Measurements from ENCODE around the gene KAZN.

The KAZN gene

GRCh38 chr1:15011661-15012060 lies 413.2 kb downstream of the KAZN start:
- Histone ChIP-seq H2BK120ac (ENCODE audit: insufficient read depth, low read length, poor library complexity) (no peak overlapping the region), H2AK5ac (ENCODE audit: low read length) (no peak overlapping the region), H3K4me1 (ENCODE audit: control insufficient read depth in 1 of 2, insufficient read depth in 2 of 2, low read length in 2 of 2) (peaks cover 2 to 4% of the 10 kb centered on the region in 2 experiments), H2AFZ (ENCODE audit: insufficient read depth, low read length, poor library complexity) (no peak overlapping the region), H2BK12ac (ENCODE audit: low read length) (no peak overlapping the region), H3K9ac (ENCODE audit: low read length) (no peak overlapping the region), H3K4ac (ENCODE audit: low read depth, low read length) (no peak overlapping the region), H3K4me2 (ENCODE audit: low read length) (no peak overlapping the region), H3K4me3 (ENCODE audit: low read depth, low read length) (no peak overlapping the region), H3K9me3 (ENCODE audit: insufficient read depth, low read depth, low read length) (no peaks in the 10 kb centered on the region), H2BK5ac (ENCODE audit: low read depth, low read length, poor library complexity) (no peak overlapping the region), H3K36me3 (ENCODE audit: control insufficient read depth in 1 of 2, insufficient read depth in 2 of 2, low read length in 2 of 2) (peaks cover 2 to 5% of the 10 kb centered on the region in 2 experiments), H3K79me2 (ENCODE audit: control insufficient read depth, insufficient read depth, low read length, poor library complexity) (no peaks in the 10 kb centered on the region), H4K8ac (ENCODE audit: low read depth, low read length) (no peak overlapping the region), H4K91ac (ENCODE audit: low read depth, low read length) (no peak overlapping the region), H4K12ac (ENCODE audit: low read depth, low read length) (no peak overlapping the region), H3K23ac (ENCODE audit: low read length) (no peak overlapping the region), H3K14ac (ENCODE audit: low read length) (no peak overlapping the region), H3K27ac (ENCODE audit: low read depth, low read length) (no peak overlapping the region), H3K18ac (ENCODE audit: low read length) (no peak overlapping the region), H3K27me3 (ENCODE audit: insufficient read depth, low read length) (no peaks in the 10 kb centered on the region), H3K79me1 (ENCODE audit: low read length) (no peaks in the 10 kb centered on the region)
- no peak for DNase-seq
- WGBS (ENCODE audit: extremely low coverage, insufficient coverage, insufficient read length): no CpG with 5 or more reads among the region's 8 CpGs

GRCh38 chr1:15012822-15013221 lies 414.3 kb downstream of the KAZN start:
- no peak overlapping the region for H3K27ac ChIP-seq (ENCODE audit: low read depth, low read length)
- H3K79me1 ChIP-seq (ENCODE audit: low read length): no peaks in the 10 kb centered on the region
- no peak overlapping the region for H4K12ac ChIP-seq (ENCODE audit: low read depth, low read length)
- peaks cover 2 to 4% of the 10 kb centered on the region in 2 experiments for H3K4me1 ChIP-seq (ENCODE audit: control insufficient read depth in 1 of 2, insufficient read depth in 2 of 2, low read length in 2 of 2)
- no peak overlapping the region for H3K4me3 ChIP-seq (ENCODE audit: low read depth, low read length)
- no peak overlapping the region for H4K91ac ChIP-seq (ENCODE audit: low read depth, low read length)
- no peaks in the 10 kb centered on the region for H3K79me2 ChIP-seq (ENCODE audit: control insufficient read depth, insufficient read depth, low read length, poor library complexity)
- H4K8ac ChIP-seq (ENCODE audit: low read depth, low read length): no peak overlapping the region
- H2BK5ac ChIP-seq (ENCODE audit: low read depth, low read length, poor library complexity): no peak overlapping the region
- H3K14ac ChIP-seq (ENCODE audit: low read length): no peak overlapping the region
- H2BK120ac ChIP-seq (ENCODE audit: insufficient read depth, low read length, poor library complexity): no peak overlapping the region
- no CpG with 5 or more reads among the region's 8 CpGs for WGBS (ENCODE audit: extremely low coverage, insufficient coverage, insufficient read length)
- no peak overlapping the region for H3K18ac ChIP-seq (ENCODE audit: low read length)
- H3K27me3 ChIP-seq (ENCODE audit: insufficient read depth, low read length): no peaks in the 10 kb centered on the region
- H2AK5ac ChIP-seq (ENCODE audit: low read length): no peak overlapping the region
- no peak overlapping the region for H3K9ac ChIP-seq (ENCODE audit: low read length)
- H3K4ac ChIP-seq (ENCODE audit: low read depth, low read length): no peak overlapping the region
- no peak overlapping the region for H3K23ac ChIP-seq (ENCODE audit: low read length)
- H2AFZ ChIP-seq (ENCODE audit: insufficient read depth, low read length, poor library complexity): no peak overlapping the region
- peaks cover 2 to 3% of the 10 kb centered on the region in 2 experiments for H3K36me3 ChIP-seq (ENCODE audit: control insufficient read depth in 1 of 2, insufficient read depth in 2 of 2, low read length in 2 of 2)
- H3K4me2 ChIP-seq (ENCODE audit: low read length): no peak overlapping the region
- DNase-seq: no peak
- H2BK12ac ChIP-seq (ENCODE audit: low read length): no peak overlapping the region
- no peaks in the 10 kb centered on the region for H3K9me3 ChIP-seq (ENCODE audit: insufficient read depth, low read depth, low read length)

GRCh38 chr1:15013767-15014166 lies 415.3 kb downstream of the KAZN start:
- H2AK5ac ChIP-seq (ENCODE audit: low read length): no peak overlapping the region
- H3K23ac ChIP-seq (ENCODE audit: low read length): no peak overlapping the region
- no peak overlapping the region for H3K4me3 ChIP-seq (ENCODE audit: low read depth, low read length)

GRCh38 chr1:15014516-15014915 lies 416.0 kb downstream of the KAZN start:
- Histone ChIP-seq H3K36me3 (ENCODE audit: control insufficient read depth in 1 of 2, insufficient read depth in 2 of 2, low read length in 2 of 2) (peaks cover 0 to 3% of the 10 kb centered on the region in 2 experiments), H3K79me2 (ENCODE audit: control insufficient read depth, insufficient read depth, low read length, poor library complexity) (no peaks in the 10 kb centered on the region), H4K91ac (ENCODE audit: low read depth, low read length) (no peak overlapping the region), H2AFZ (ENCODE audit: insufficient read depth, low read length, poor library complexity) (no peak overlapping the region), H3K4me2 (ENCODE audit: low read length) (no peak overlapping the region), H3K14ac (ENCODE audit: low read length) (no peak overlapping the region), H4K12ac (ENCODE audit: low read depth, low read length) (no peak overlapping the region), H3K4ac (ENCODE audit: low read depth, low read length) (no peak overlapping the region), H3K79me1 (ENCODE audit: low read length) (no peaks in the 10 kb centered on the region), H3K23ac (ENCODE audit: low read length) (no peak overlapping the region), H2BK12ac (ENCODE audit: low read length) (no peak overlapping the region), H3K9ac (ENCODE audit: low read length) (no peak overlapping the region), H3K27ac (ENCODE audit: low read depth, low read length) (no peak overlapping the region), H2BK5ac (ENCODE audit: low read depth, low read length, poor library complexity) (no peak overlapping the region), H3K4me1 (ENCODE audit: control insufficient read depth in 1 of 2, insufficient read depth in 2 of 2, low read length in 2 of 2) (peaks cover 0 to 2% of the 10 kb centered on the region in 2 experiments), H3K9me3 (ENCODE audit: insufficient read depth, low read depth, low read length) (no peaks in the 10 kb centered on the region), H3K4me3 (ENCODE audit: low read depth, low read length) (no peak overlapping the region), H4K8ac (ENCODE audit: low read depth, low read length) (no peak overlapping the region), H3K27me3 (ENCODE audit: insufficient read depth, low read length) (no peaks in the 10 kb centered on the region), H2BK120ac (ENCODE audit: insufficient read depth, low read length, poor library complexity) (no peak overlapping the region), H2AK5ac (ENCODE audit: low read length) (no peak overlapping the region), H3K18ac (ENCODE audit: low read length) (no peak overlapping the region)
- no peak for DNase-seq
- WGBS (ENCODE audit: extremely low coverage, insufficient coverage, insufficient read length): no CpG with 5 or more reads among the region's 10 CpGs

More at GRCh38 chr1:15013767-15014166, 415.3 kb downstream of the KAZN start:
- no peak overlapping the region for H3K14ac ChIP-seq (ENCODE audit: low read length)
- H2BK120ac ChIP-seq (ENCODE audit: insufficient read depth, low read length, poor library complexity): no peak overlapping the region
- H3K79me1 ChIP-seq (ENCODE audit: low read length): no peaks in the 10 kb centered on the region
- no peak overlapping the region for H2BK5ac ChIP-seq (ENCODE audit: low read depth, low read length, poor library complexity)
- no peak overlapping the region for H2BK12ac ChIP-seq (ENCODE audit: low read length)
- WGBS (ENCODE audit: extremely low coverage, insufficient coverage, insufficient read length): no CpG with 5 or more reads among the region's 8 CpGs
- H3K18ac ChIP-seq (ENCODE audit: low read length): no peak overlapping the region
- H3K4ac ChIP-seq (ENCODE audit: low read depth, low read length): no peak overlapping the region
- H2AFZ ChIP-seq (ENCODE audit: insufficient read depth, low read length, poor library complexity): no peak overlapping the region
- peaks cover 0 to 3% of the 10 kb centered on the region in 2 experiments for H3K36me3 ChIP-seq (ENCODE audit: control insufficient read depth in 1 of 2, insufficient read depth in 2 of 2, low read length in 2 of 2)
- H3K4me1 ChIP-seq (ENCODE audit: control insufficient read depth in 1 of 2, insufficient read depth in 2 of 2, low read length in 2 of 2): peaks cover 0 to 2% of the 10 kb centered on the region in 2 experiments
- no peaks in the 10 kb centered on the region for H3K27me3 ChIP-seq (ENCODE audit: insufficient read depth, low read length)
- H3K27ac ChIP-seq (ENCODE audit: low read depth, low read length): no peak overlapping the region
- DNase-seq: no peak
- no peak overlapping the region for H4K12ac ChIP-seq (ENCODE audit: low read depth, low read length)
- H3K9me3 ChIP-seq (ENCODE audit: insufficient read depth, low read depth, low read length): no peaks in the 10 kb centered on the region
- no peak overlapping the region for H3K4me2 ChIP-seq (ENCODE audit: low read length)
- H4K91ac ChIP-seq (ENCODE audit: low read depth, low read length): no peak overlapping the region
- no peak overlapping the region for H3K9ac ChIP-seq (ENCODE audit: low read length)
- no peaks in the 10 kb centered on the region for H3K79me2 ChIP-seq (ENCODE audit: control insufficient read depth, insufficient read depth, low read length, poor library complexity)
- no peak overlapping the region for H4K8ac ChIP-seq (ENCODE audit: low read depth, low read length)
